Epidermal melanocyte (primary cell): ENCODE measurements around the gene GNB1L.

Source experiments
- DNase-seq: peaks from one replicate; pipeline ENCODE4 v3.0.0; 2011; ENCODE audit warnings: low spot score; ENCODE audit not compliant: insufficient read length

The GNB1L gene

GRCh38 chr22:19876941-19877625 is 22.4 kb upstream of the GNB1L start:
- no peak for DNase-seq

DNA sequence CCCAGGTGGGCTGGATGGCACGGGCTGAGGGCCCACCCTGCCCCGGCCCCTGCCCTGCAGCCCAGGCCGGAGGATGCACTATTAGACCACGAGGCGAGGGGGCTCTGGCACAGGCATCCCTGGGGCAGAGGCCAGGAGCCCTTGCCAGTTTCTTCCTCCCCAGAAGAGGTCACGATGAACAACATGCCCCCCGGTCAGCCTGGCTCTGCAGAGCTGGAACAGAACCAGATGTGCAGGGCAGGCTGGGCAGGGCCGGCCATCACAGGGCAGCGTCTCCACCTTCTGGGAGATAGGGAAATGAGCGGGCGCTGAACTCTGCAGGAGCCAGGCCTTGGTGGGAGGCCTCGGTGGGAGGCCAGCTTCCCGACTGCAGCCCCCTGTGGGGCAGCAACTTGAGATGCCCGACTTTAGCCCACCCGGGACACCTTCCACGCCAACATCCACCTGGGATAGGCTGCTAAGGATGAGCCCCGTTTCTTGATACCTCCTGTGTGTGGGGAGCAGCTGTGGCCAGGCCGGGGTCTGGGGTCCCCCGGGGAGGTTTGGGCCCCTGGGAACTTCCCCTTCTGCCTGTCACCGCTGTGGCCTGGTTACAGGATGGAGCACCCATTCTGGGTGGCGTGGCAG is 21.8 kb upstream of the GNB1L start:
- no peak for DNase-seq

DNA sequence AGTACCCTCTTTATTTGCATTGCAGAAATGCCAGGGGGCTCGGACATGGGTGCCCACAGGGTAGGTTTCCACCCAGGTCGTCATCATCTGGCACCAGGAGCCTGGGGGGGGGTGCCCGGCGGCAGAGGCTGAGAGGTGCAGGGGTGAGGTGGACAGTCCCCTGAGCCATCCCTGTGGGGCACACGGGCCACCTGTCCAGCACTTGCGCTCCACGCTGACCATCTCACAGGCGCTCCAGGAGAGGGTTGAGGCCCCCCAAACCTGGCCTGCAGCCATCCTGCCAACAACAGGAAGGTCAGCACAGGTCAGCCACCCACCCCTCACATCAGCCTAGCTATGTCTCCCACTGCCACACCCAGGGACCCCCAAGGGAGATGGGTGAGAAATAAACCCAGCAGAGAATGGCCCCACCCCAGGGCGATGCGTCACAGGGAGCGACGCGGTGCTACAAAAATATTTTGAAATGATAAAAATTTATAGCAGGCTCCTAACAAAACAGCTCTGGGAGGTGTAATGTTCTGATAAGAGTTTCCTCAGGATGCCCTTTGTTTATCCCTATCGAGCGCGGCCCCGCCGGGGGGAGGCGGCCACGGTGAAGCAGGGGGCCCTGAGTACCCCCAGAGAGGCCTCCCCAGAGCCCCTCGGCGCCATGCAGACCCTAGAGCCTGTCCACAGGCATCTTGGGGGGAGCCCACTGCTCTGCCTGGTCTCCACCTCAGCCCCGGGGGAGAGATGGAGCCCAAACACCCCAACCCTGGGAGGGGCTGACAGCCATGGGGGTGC is 21.0 kb upstream of the GNB1L start:
- no peak for DNase-seq

GRCh38 chr22:19875061-19875530 is 20.4 kb upstream of the GNB1L start:
- DNase-seq, result no peak

GRCh38 chr22:19874307-19875060 is 19.8 kb upstream of the GNB1L start:
- no peak for DNase-seq

- no peak for DNase-seq
Observed at GRCh38 chr22:19873960-19874306, 19.3 kb upstream of the GNB1L start.

DNA sequence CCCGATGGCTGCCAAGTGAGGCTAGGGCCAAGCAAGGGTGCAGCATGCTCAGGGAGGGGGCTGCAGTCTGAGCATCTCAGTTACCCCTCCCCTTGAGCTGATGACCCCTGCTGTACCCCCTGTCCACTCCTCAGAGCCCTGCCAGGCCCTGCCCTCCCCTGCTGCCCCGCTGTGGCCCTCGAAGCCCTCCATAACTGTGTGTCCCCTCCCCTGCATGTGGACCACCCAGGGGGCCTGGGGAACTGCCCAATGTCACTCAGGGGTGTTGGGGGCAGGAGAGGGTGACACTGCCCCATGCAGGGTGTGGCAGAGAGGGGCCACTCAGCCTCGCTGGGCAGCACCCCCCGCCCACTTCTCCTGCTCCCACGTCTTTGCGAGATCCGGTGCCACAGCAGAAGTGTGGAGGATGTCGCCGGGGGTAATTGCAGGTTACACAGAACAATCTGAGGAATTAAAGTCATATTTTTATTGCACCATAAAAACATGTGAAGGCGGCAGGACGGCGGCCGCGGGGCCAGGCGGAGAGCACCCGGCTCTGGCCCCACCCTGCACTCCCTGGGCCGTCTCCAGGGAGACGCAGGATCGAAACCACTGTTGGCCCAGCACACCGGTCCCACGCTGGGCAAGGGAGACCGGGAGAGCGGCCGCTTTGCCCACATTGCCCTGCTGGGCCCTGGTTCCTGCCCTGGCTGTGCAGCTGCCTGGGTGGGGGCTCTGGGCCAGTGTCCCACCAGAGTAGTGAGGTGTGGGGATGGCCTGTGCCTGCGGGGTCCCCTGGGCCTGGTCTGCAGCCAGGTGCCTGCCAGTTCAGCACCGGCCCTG is 18.7 kb upstream of the GNB1L start:
- no peak for DNase-seq

GRCh38 chr22:19872779-19873137 is 18.1 kb upstream of the GNB1L start:
- no peak for DNase-seq

DNA sequence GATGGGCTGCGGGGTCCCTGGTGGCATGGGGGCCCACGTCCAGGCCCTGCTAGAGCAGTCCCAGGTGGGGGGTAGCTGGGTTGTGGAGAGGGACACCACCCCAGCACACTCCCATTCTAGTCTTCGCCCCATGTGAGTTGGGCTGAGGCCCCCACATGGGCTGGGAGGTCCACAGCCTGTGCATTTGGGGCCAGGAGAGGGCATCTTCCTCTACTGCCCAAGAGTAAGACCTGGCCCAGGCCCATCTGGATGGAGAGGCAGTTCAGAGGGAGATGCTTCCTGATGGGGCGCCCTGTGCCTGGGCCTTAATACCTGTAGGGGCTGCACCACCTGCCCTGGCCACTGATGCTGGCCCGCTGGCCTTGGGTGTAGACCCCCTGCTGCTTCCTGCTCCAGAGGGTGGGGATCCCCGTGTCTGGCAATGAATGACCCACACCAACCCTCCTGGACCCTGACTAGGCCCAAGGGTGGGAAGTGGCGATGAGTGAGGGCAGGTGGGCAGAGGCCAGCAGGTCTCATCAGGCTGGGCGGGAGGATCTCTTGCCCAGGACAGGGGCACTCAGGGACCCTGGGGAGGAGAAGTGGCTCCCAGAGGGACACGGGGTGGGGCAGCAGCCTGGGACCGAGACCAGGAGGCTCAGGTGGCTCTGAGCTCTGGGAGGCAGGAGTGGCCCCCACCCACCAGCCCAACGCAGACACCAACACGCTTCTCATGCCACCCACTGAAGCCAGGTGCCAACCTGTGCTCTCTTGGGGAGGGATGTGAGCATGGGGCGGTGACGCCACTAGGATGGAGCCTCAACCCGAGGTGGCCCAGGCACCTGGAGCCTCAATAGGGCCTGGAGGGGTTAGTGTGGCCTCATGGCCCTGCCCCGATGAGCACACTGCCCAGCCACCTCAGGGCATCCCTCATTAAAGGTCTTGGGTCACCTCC is 17.4 kb upstream of the GNB1L start:
- DNase-seq, result no peak

DNA sequence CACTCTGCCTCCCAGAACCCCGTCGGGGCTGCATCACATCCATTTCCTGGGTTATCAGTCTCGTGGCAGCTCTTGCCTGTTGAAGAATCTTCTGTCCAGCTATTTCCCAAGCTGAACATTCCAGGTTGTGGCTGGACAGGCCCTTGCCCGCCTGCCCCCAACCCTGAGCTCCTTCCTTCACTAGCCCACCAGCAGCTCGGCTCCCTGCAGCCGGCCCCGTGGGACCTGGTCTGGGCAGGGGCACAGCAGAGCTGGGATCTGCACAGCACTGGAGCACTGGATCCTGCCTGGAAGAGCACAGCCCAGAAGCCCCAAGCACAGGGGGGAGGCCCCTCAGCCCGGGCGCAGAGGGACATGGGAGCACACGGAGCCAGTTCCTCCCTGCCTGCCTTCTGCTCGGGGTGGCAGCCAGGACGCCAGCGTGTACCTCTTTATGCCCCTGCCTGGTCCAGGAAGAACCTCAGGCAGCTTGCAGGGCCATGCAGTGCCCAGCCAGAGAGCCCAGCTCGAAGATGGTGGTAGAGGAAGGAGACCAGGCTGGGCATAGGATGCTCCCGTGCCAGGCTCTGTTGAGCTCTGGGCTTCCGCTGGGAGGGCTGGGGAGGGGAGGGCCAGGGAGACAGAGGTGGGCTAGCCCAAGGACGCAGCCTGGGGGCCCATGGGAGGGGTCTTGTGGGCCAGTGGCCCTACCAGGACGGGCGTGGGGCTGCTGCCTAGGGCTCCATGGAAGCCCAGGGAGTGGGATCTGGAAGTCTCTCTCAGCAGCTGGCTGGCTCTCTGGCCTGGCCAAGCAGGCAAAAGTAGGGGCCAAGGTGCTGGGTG is 16.6 kb upstream of the GNB1L start:
- no peak for DNase-seq

DNA sequence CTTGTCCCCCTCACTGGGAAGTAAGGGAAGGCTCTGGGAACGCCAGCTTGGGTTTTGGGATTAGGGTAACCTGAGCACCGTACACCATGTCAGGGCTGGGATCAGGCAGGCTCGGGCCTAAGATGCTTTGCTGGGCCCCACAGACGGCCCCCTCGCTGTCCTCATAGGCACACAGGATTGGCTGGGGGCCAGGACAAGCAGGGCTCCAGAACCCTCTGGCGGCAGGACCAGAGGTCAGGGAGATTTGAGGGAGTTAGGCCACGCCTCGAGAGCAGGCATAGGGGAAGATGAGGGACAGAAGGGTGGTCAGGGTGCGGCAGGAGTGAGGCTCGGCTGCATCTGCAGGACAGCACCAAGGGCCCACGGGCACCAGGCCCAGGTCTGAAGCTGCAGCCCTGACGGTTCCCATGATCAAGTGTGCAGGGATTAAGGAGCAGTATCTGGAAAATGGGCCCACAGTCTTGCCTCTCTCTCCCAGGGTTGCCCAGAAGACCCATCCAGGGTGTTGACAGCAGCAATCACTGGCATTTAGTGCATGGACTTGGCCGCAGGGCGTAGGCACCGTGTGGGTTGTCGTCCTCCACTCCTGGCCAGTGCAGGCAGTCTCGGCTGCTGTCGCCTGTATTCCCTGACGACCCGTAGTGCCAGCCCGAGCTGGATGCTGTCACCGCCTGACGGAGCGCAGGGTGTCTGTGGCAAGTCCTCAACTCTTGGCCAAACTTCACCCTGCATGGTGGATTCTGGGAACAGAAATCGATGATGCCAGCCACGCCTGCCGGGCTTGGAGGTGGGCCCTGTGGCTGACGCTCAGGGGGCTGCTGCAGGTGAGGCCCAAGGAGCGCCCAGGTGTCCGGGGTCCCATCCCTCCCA is 15.7 kb upstream of the GNB1L start:
- DNase-seq, result no peak

DNA sequence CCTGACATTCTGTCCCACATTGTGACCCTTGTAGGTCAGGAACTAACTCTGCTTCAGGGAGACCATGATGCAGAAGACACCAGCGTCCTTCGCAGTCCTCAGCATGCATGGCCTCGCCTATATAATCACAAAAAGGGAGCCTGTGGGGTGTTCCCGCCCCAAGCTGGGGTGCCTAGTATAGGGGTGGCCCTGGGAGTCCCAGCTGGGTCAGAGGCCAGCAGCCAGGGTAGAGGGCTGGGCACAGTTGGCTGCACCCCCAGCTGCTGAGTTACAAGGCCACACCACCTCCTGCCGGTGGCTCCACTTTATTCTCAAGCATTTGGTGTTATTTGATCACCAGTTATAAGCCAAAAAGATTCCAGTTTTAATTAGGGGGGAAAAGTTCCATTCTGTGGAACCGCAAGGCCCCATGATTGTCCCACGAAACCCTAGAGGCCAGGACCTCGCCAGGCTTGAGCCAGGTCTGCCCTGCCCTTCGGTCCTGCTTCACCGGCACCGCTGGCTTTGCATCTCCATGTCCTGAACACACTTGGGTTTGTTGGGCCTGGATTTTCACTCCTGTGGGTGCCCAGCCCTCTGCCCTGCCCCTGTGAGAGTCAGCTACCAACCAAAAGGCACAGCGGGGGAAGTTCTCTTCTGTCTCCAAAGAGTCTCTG is 15.0 kb upstream of the GNB1L start:
- DNase-seq, result no peak

GRCh38 chr22:19868773-19869471 is 14.2 kb upstream of the GNB1L start:
- DNase-seq, result no peak

GRCh38 chr22:19868333-19868732 is 13.7 kb upstream of the GNB1L start:
- no peak for DNase-seq

DNA sequence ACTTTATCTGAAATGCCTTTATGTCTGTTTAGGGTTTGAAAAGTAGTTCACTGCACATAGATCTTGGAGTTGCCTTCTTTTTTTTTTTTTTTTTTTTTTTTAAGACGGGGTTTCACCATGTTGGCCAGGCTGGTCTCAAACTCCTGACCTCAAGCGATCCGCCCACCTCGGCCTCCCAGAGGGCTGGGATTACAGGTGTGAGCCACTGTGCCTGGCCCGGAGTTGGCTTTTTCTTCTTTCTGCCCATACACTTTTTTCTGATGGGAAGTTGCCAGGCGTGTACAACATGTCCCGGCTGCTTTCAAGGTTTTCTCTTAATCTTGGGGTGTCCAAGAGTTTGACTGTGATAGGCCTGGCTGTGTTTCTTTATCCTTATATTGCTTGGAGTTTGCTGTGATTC is 12.9 kb upstream of the GNB1L start:
- DNase-seq, result no peak

GRCh38 chr22:19866665-19867009 is 12.0 kb upstream of the GNB1L start:
- DNase-seq, result no peak
